ENCODE measurements around the gene CSPG5.

- TF ChIP-seq JUND (IDR thresholded peaks at IDR 0.05), result no peak
- TF ChIP-seq EZH2 (IDR thresholded peaks at IDR 0.05), result no peak
- no peak for TF ChIP-seq RAD21 (IDR thresholded peaks at IDR 0.05; ENCODE audit: low read depth)
- no peak for TF ChIP-seq CTCF (IDR thresholded peaks at IDR 0.05 in 2 of 3, conservative IDR thresholded peaks at IDR 0.05 in 1 of 3; ENCODE audit: borderline replicate concordance in 1 of 3, insufficient read depth in 1 of 3, low read depth in 2 of 3, low read length in 2 of 3)
- no peak for TF ChIP-seq EGR1 (IDR thresholded peaks at IDR 0.05; ENCODE audit: low read depth)
- no peak for TF ChIP-seq POLR2AphosphoS5 (IDR thresholded peaks at IDR 0.05; ENCODE audit: low read depth, low read length)
- TF ChIP-seq POLR2A (IDR thresholded peaks at IDR 0.05; ENCODE audit: borderline replicate concordance, extremely low read depth, insufficient read depth, insufficient read length), result no peak
- no peak for TF ChIP-seq ZFX (IDR thresholded peaks at IDR 0.05)
- TF ChIP-seq REST (IDR thresholded peaks at IDR 0.05; ENCODE audit: low read depth), result no peak
- no peak for TF ChIP-seq ZBTB33 (IDR thresholded peaks at IDR 0.05; ENCODE audit: extremely low read depth, insufficient replicate concordance, low read length)
- no peak for TF ChIP-seq ELF1 (IDR thresholded peaks at IDR 0.05; ENCODE audit: borderline replicate concordance, low read depth)
- TF ChIP-seq FOSL1 (IDR thresholded peaks at IDR 0.05; ENCODE audit: low read depth), result no peak
- no peak for TF ChIP-seq ZNF274 (IDR thresholded peaks at IDR 0.05; ENCODE audit: low read depth, low read length)
- no peak for TF ChIP-seq SP1 (IDR thresholded peaks at IDR 0.05; ENCODE audit: low read depth)
These were observed 36.1 kb upstream of the CSPG5 start for GRCh38 chr3:47614788-47615187.

Measured in HCT116 (cell line).